ENCODE results near the gene MARCHF3.
A peak's percentile ranks its signal among the peaks of the same experiment; 100 is the strongest.
"Not testable (repeated sequence)": the region's sequence is repeated elsewhere in the genome, so short reads cannot be mapped to it uniquely, and the experiment has no call there.

Gene MARCHF3

DNA sequence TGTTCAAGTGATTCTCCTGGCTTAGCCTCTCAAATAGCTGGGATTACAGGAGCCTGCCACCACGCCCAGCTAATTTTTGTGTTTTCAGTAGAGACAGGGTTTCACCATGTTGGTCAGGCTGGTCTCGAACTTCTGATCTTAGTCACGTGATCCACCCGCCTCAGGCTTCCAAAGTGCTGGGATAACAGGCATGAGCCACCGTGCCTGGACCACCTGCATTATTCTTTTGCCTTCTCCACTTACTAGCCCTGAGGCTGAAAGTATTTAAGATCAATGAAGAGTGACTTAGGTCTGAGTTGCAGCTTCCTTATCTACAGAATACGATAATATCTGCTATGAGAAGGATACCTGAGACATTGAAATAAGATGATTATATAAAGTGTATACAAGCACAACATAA lies 129.6 kb downstream of the MARCHF3 start:
- WGBS (ENCODE audit: extremely low coverage, insufficient coverage, low lambda C conversion rate), result no CpG with 5 or more reads among the region's 6 CpGs
- no peak for DNase-seq
- no peak overlapping the region for H2AK5ac ChIP-seq (ENCODE audit: low read length)
- no peak overlapping the region for H3K4me3 ChIP-seq (ENCODE audit: low read length)
- no peak overlapping the region for H3K56ac ChIP-seq (ENCODE audit: low read length)
- peaks cover 3% of the 10 kb centered on the region for H3K4me1 ChIP-seq (ENCODE audit: control insufficient read depth, low read depth, low read length)
- no peak overlapping the region for H4K8ac ChIP-seq (ENCODE audit: low read depth, low read length)
- H3K18ac ChIP-seq (ENCODE audit: low read length), result no peak overlapping the region
- H2BK5ac ChIP-seq (ENCODE audit: low read length), result no peak overlapping the region
- no peak overlapping the region for H2BK15ac ChIP-seq (replicated peaks; ENCODE audit: low read depth)
- no peak overlapping the region for H3K23ac ChIP-seq (ENCODE audit: low read length)
- H3K36me3 ChIP-seq (ENCODE audit: control insufficient read depth, insufficient read depth, low read length), result no peaks in the 10 kb centered on the region
- H2BK120ac ChIP-seq (ENCODE audit: low read depth, low read length), result no peak overlapping the region
- H3K79me2 ChIP-seq (ENCODE audit: control insufficient read depth, insufficient read depth, low read length), result no peaks in the 10 kb centered on the region
- no peak overlapping the region for H3K9ac ChIP-seq (ENCODE audit: low read length)
- H3K79me1 ChIP-seq (ENCODE audit: low read length), result no peaks in the 10 kb centered on the region
- no peak overlapping the region for H3K4me2 ChIP-seq (ENCODE audit: low read length)
- H3K27me3 ChIP-seq (ENCODE audit: insufficient read depth, low read length, poor library complexity), result no peaks in the 10 kb centered on the region
- H4K5ac ChIP-seq (ENCODE audit: low read length), result no peak overlapping the region
- no peak overlapping the region for H3K27ac ChIP-seq (ENCODE audit: low read depth, low read length)
- H3K4ac ChIP-seq (ENCODE audit: low read depth, low read length), result no peak overlapping the region

- Histone ChIP-seq H3K36me3 (ENCODE audit: control insufficient read depth, insufficient read depth, low read length) (no peaks in the 10 kb centered on the region), H3K79me2 (ENCODE audit: control insufficient read depth, insufficient read depth, low read length) (no peaks in the 10 kb centered on the region), H3K23ac (ENCODE audit: low read length) (no peak overlapping the region), H3K4me2 (ENCODE audit: low read length) (no peak overlapping the region), H2BK15ac (replicated peaks; ENCODE audit: low read depth) (no peak overlapping the region), H3K56ac (ENCODE audit: low read length) (no peak overlapping the region), H2BK5ac (ENCODE audit: low read length) (no peak overlapping the region), H3K4me3 (ENCODE audit: low read length) (no peak overlapping the region), H3K27ac (ENCODE audit: low read depth, low read length) (no peak overlapping the region), H2AK5ac (ENCODE audit: low read length) (no peak overlapping the region), H3K79me1 (ENCODE audit: low read length) (no peaks in the 10 kb centered on the region), H3K4me1 (ENCODE audit: control insufficient read depth, low read depth, low read length) (peaks cover 3% of the 10 kb centered on the region), H3K9ac (ENCODE audit: low read length) (no peak overlapping the region), H3K4ac (ENCODE audit: low read depth, low read length) (no peak overlapping the region), H4K5ac (ENCODE audit: low read length) (no peak overlapping the region), H2BK120ac (ENCODE audit: low read depth, low read length) (no peak overlapping the region), H3K18ac (ENCODE audit: low read length) (no peak overlapping the region), H3K27me3 (ENCODE audit: insufficient read depth, low read length, poor library complexity) (no peaks in the 10 kb centered on the region), H4K8ac (ENCODE audit: low read depth, low read length) (no peak overlapping the region)
- no peak for DNase-seq
Measured at GRCh38 chr5:126899476-126899875, 130.9 kb downstream of the MARCHF3 start.

DNA sequence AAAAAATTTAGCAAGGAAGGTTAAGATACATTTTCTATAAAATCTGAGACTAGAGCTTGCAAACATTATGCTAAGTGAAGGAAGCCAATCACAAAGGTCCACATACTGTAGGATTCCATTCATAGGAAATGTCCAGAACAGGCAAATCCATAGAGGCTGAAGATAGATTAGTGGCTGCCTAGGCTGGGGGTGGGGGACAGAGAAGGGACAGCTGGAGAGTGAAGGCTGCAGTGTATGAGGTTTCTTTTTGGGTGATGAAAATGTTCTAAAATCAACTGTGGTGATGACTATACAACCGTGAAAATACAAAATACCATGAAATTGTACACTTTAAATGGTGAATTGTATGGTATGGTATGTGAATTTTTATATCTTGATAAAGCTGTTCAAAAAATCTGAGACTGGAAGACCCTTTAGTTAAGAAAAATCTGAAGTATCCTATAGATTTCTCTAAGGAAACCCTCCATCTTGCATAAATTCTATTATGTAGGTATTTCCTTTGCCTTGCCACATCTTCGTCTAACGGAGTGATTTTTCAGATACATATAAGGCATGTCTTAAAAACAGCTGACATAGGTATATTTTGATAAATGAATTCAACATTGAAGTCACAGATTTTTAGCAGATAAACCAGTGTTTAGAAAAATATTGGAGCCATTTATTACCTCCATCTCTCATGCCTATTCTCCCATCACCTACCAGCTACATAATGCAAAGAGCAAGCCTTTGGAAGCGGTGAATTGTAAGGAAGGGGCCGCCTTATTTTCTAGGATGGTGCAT lies 132.3 kb downstream of the MARCHF3 start:
- Histone ChIP-seq H3K56ac (ENCODE audit: low read length) (no peak overlapping the region), H3K4me3 (ENCODE audit: low read length) (no peak overlapping the region), H2BK15ac (replicated peaks; ENCODE audit: low read depth) (no peak overlapping the region), H2BK5ac (ENCODE audit: low read length) (no peak overlapping the region), H2AK5ac (ENCODE audit: low read length) (no peak overlapping the region), H3K4ac (ENCODE audit: low read depth, low read length) (no peak overlapping the region), H3K18ac (ENCODE audit: low read length) (no peak overlapping the region), H3K79me1 (ENCODE audit: low read length) (no peaks in the 10 kb centered on the region), H3K23ac (ENCODE audit: low read length) (no peak overlapping the region), H4K5ac (ENCODE audit: low read length) (no peak overlapping the region), H2BK120ac (ENCODE audit: low read depth, low read length) (no peak overlapping the region), H3K27me3 (ENCODE audit: insufficient read depth, low read length, poor library complexity) (no peaks in the 10 kb centered on the region), H4K8ac (ENCODE audit: low read depth, low read length) (no peak overlapping the region), H3K4me1 (ENCODE audit: control insufficient read depth, low read depth, low read length) (peaks cover 3% of the 10 kb centered on the region), H3K36me3 (ENCODE audit: control insufficient read depth, insufficient read depth, low read length) (no peaks in the 10 kb centered on the region), H3K9ac (ENCODE audit: low read length) (no peak overlapping the region), H3K4me2 (ENCODE audit: low read length) (no peak overlapping the region), H3K27ac (ENCODE audit: low read depth, low read length) (no peak overlapping the region), H3K79me2 (ENCODE audit: control insufficient read depth, insufficient read depth, low read length) (no peaks in the 10 kb centered on the region)
- DNase-seq, result no peak
- WGBS (ENCODE audit: extremely low coverage, insufficient coverage, low lambda C conversion rate), result no CpG with 5 or more reads among the region's 5 CpGs

DNA sequence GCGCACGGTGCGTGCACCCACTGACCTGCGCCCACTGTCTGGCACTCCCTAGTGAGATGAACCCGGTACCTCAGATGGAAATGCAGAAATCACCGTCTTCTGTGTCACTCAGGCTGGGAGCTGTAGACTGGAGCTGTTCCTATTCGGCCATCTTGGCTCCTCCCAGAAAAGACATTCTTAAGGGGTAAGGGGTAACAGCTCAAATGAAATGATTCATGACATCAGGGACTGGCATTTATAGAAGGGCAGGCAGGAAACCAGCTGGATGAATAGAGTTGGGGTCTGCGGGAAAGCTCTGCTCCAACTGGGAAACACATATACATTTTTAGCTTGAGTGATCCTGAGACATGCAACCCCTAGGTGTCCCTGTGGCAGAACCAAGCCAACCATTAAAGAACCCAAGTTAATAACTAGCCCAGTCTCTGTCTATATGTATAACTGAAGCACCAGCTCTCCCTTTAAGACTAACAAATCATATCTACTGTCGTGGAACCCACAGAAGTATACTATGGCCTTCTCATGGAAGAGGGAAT lies 134.1 kb downstream of the MARCHF3 start:
- Histone ChIP-seq H2BK5ac (ENCODE audit: low read length) (no peak overlapping the region), H3K23ac (ENCODE audit: low read length) (no peak overlapping the region), H3K4me3 (ENCODE audit: low read length) (no peak overlapping the region), H2BK15ac (replicated peaks; ENCODE audit: low read depth) (no peak overlapping the region), H3K4me2 (ENCODE audit: low read length) (no peak overlapping the region), H3K9ac (ENCODE audit: low read length) (no peak overlapping the region), H3K36me3 (ENCODE audit: control insufficient read depth, insufficient read depth, low read length) (no peaks in the 10 kb centered on the region), H3K79me1 (ENCODE audit: low read length) (no peaks in the 10 kb centered on the region), H3K4ac (ENCODE audit: low read depth, low read length) (no peak overlapping the region), H4K5ac (ENCODE audit: low read length) (no peak overlapping the region), H3K4me1 (ENCODE audit: control insufficient read depth, low read depth, low read length) (peaks cover 3% of the 10 kb centered on the region), H3K27me3 (ENCODE audit: insufficient read depth, low read length, poor library complexity) (no peaks in the 10 kb centered on the region), H3K79me2 (ENCODE audit: control insufficient read depth, insufficient read depth, low read length) (no peaks in the 10 kb centered on the region), H3K18ac (ENCODE audit: low read length) (peak overlapping the region; percentile 91), H3K56ac (ENCODE audit: low read length) (peak overlapping the region; percentile 25), H2AK5ac (ENCODE audit: low read length) (no peak overlapping the region), H4K8ac (ENCODE audit: low read depth, low read length) (no peak overlapping the region), H2BK120ac (ENCODE audit: low read depth, low read length) (peak overlapping the region; percentile 67), H3K27ac (ENCODE audit: low read depth, low read length) (no peak overlapping the region)
- no CpG with 5 or more reads among the region's 9 CpGs for WGBS (ENCODE audit: extremely low coverage, insufficient coverage, low lambda C conversion rate)
- no peak for DNase-seq

GRCh38 chr5:126895712-126896111 lies 134.6 kb downstream of the MARCHF3 start:
- not testable (repeated sequence) for H3K27me3 ChIP-seq (ENCODE audit: insufficient read depth, low read length, poor library complexity); H3K4ac ChIP-seq (ENCODE audit: low read depth, low read length); H2BK15ac ChIP-seq (replicated peaks; ENCODE audit: low read depth); H3K4me2 ChIP-seq (ENCODE audit: low read length); H3K79me1 ChIP-seq (ENCODE audit: low read length); H3K79me2 ChIP-seq (ENCODE audit: control insufficient read depth, insufficient read depth, low read length); H3K18ac ChIP-seq (ENCODE audit: low read length); H3K36me3 ChIP-seq (ENCODE audit: control insufficient read depth, insufficient read depth, low read length); H2BK120ac ChIP-seq (ENCODE audit: low read depth, low read length); H2BK5ac ChIP-seq (ENCODE audit: low read length); H3K4me1 ChIP-seq (ENCODE audit: control insufficient read depth, low read depth, low read length); H2AK5ac ChIP-seq (ENCODE audit: low read length); H3K23ac ChIP-seq (ENCODE audit: low read length); H4K8ac ChIP-seq (ENCODE audit: low read depth, low read length); H3K4me3 ChIP-seq (ENCODE audit: low read length); H3K27ac ChIP-seq (ENCODE audit: low read depth, low read length); H3K9ac ChIP-seq (ENCODE audit: low read length); H4K5ac ChIP-seq (ENCODE audit: low read length)
- no CpG with 5 or more reads among the region's 14 CpGs for WGBS (ENCODE audit: extremely low coverage, insufficient coverage, low lambda C conversion rate)
- DNase-seq, result peak; percentile 55
- H3K56ac ChIP-seq (ENCODE audit: low read length), result peak overlapping the region; percentile 15

DNA sequence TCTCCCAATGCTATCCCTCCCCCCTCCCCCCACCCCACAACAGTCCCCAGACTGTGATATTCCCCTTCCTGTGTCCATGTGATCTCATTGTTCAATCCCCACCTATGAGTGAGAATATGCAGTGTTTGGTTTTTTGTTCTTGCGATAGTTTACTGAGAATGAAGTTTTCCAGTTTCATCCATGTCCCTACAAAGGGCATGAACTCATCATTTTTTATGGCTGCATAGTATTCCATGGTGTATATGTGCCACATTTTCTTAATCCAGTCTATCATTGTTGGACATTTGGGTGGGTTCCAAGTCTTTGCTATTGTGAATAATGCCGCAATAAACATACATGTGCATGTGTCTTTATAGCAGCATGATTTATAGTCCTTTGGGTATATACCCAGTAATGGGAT lies 139.9 kb downstream of the MARCHF3 start:
- not testable (repeated sequence) for H4K8ac ChIP-seq (ENCODE audit: low read depth, low read length); H3K23ac ChIP-seq (ENCODE audit: low read length); H3K4ac ChIP-seq (ENCODE audit: low read depth, low read length); H2AK5ac ChIP-seq (ENCODE audit: low read length); H3K18ac ChIP-seq (ENCODE audit: low read length); DNase-seq; H2BK15ac ChIP-seq (replicated peaks; ENCODE audit: low read depth); H3K9ac ChIP-seq (ENCODE audit: low read length); H3K4me2 ChIP-seq (ENCODE audit: low read length); H3K79me2 ChIP-seq (ENCODE audit: control insufficient read depth, insufficient read depth, low read length); H3K4me1 ChIP-seq (ENCODE audit: control insufficient read depth, low read depth, low read length); H3K56ac ChIP-seq (ENCODE audit: low read length); H3K27ac ChIP-seq (ENCODE audit: low read depth, low read length); H3K36me3 ChIP-seq (ENCODE audit: control insufficient read depth, insufficient read depth, low read length); H2BK5ac ChIP-seq (ENCODE audit: low read length); H3K27me3 ChIP-seq (ENCODE audit: insufficient read depth, low read length, poor library complexity); H2BK120ac ChIP-seq (ENCODE audit: low read depth, low read length); H3K4me3 ChIP-seq (ENCODE audit: low read length); H4K5ac ChIP-seq (ENCODE audit: low read length); H3K79me1 ChIP-seq (ENCODE audit: low read length)
- no CpG with 5 or more reads among the region's 2 CpGs for WGBS (ENCODE audit: extremely low coverage, insufficient coverage, low lambda C conversion rate)

Measured in mesendoderm (in vitro differentiated cells).